A549 (cell line): ENCODE measurements around the gene BHLHE23. TPM values are rescaled to one million over a fixed set of nuclear protein-coding genes. Genes with fewer than 3 reads are reported as not detected.

Experiments used
- ATAC-seq, 2 experiments: fragments of 200-7000 bp in 1 of 2; fragments of >200 bp in 1 of 2; cut with Nextera tagmentation in 1 of 2; cut with Tn5 transposase in 1 of 2; 3 replicates each; pipeline versions ENCODE4 v1.8.0 to v1.9.1; 2018 to 2020; ENCODE audit warnings: mild to moderate bottlenecking in 1 of 2, moderate library complexity in 1 of 2
- CTCF ChIA-PET: fragments of 300-600 bp; sonication (Branson Sonifier 250); formaldehyde crosslinking; extraction: SDS; loops from one replicate; lab custom pipeline; 2021; ENCODE audit warnings: antibody characterized with exemption, inconsistent platforms; lab: Yijun Ruan, JAX
- POLR2A ChIA-PET: fragments of 350-600 bp; formaldehyde crosslinking; extraction: SDS; loops from one replicate; lab custom pipeline; 2021; ENCODE audit warnings: antibody characterized with exemption, inconsistent platforms; lab: Yijun Ruan, JAX
- DNase-seq, 2 experiments: peaks; one replicate each; pipeline versions ENCODE4 v3.0.0 to v3.0.0-alpha.2; 2011 to 2016; ENCODE audit warnings: low read depth in 1 of 2, low spot score in 1 of 2
- FAIRE-seq: peaks from 2 replicates; lab custom pipeline; 2011; peaks lifted over from hg19 to GRCh38; lab: Jason Lieb, UNC
- H3K27ac ChIP-seq, 2 experiments: fragments of >200 bp; sonication (Bioruptor Twin); formaldehyde crosslinking; 3 replicates each; pipeline ENCODE4 v1.5.1; 2016 to 2017
- H3K4me1 ChIP-seq: fragments of >200 bp; sonication (Bioruptor Twin); formaldehyde crosslinking; 3 replicates; pipeline ENCODE4 v1.6.1; 2016
- H3K4me2 ChIP-seq: fragments of >200 bp; sonication (Bioruptor Twin); formaldehyde crosslinking; 3 replicates; pipeline ENCODE4 v1.6.1; 2016
- H3K4me3 ChIP-seq: fragments of >200 bp; sonication (Bioruptor Twin); formaldehyde crosslinking; 3 replicates; pipeline ENCODE4 v1.5.1; 2016
- H3K9me3 ChIP-seq: fragments of >200 bp; sonication (Bioruptor Twin); formaldehyde crosslinking; 3 replicates; pipeline ENCODE4 v1.6.1; 2016
- BCL3 ChIP-seq: fragments of >200 bp; sonication (Bioruptor Twin); formaldehyde crosslinking; IDR thresholded peaks from 3 replicates; pipeline ENCODE4 v1.6.1; 2016
- CBX2 ChIP-seq: fragments of 200-600 bp; sonication (generic); IDR thresholded peaks from 2 replicates; pipeline ENCODE4 v1.6.1; 2016; ENCODE audit warnings: low read depth, mild to moderate bottlenecking, borderline replicate concordance
- CHD2 ChIP-seq: fragments of 150-350 bp; IDR thresholded peaks from 2 replicates; pipeline ENCODE4 v1.6.1; 2014; ENCODE audit warnings: low read length; ENCODE audit not compliant: partially characterized antibody
- CHD4 ChIP-seq: fragments of 200-600 bp; sonication (generic); IDR thresholded peaks from 2 replicates; pipeline ENCODE4 v1.6.1; 2016; ENCODE audit warnings: antibody characterized with exemption, mild to moderate bottlenecking, borderline replicate concordance
- EHF ChIP-seq: fragments of 250-450 bp; sonication (Bioruptor Pico); IDR thresholded peaks from 2 replicates; pipeline ENCODE4 v1.5.0; 2020; ENCODE audit warnings: mild to moderate bottlenecking
- EHMT2 ChIP-seq: fragments of 200-600 bp; sonication (generic); IDR thresholded peaks from 2 replicates; pipeline ENCODE4 v1.6.1; 2016; ENCODE audit warnings: antibody characterized with exemption, low read depth, mild to moderate bottlenecking, moderate library complexity
- ESRRA ChIP-seq: fragments of 150-350 bp; IDR thresholded peaks from 2 replicates; pipeline ENCODE4 v1.6.1; 2014; ENCODE audit warnings: mild to moderate bottlenecking, low read length, borderline replicate concordance
- HDAC2 ChIP-seq: fragments of 200-600 bp; sonication (generic); IDR thresholded peaks from 2 replicates; pipeline ENCODE4 v1.6.1; 2016
- HEYL ChIP-seq: fragments of 250-450 bp; sonication (Bioruptor Pico); IDR thresholded peaks from 2 replicates; pipeline ENCODE4 v1.8.0; 2021; ENCODE audit warnings: mild to moderate bottlenecking, moderate library complexity
- HMGXB4 ChIP-seq: fragments of 250-450 bp; sonication (Bioruptor Pico); IDR thresholded peaks from 2 replicates; pipeline ENCODE4 v1.5.0; 2021; ENCODE audit warnings: mild to moderate bottlenecking, moderate library complexity, borderline replicate concordance
- HOXA7 ChIP-seq: fragments of 250-450 bp; sonication (Bioruptor Pico); IDR thresholded peaks from 2 replicates; pipeline ENCODE4 v1.5.0; 2020; ENCODE audit warnings: mild to moderate bottlenecking, moderate library complexity
- MAZ ChIP-seq: fragments of 150-350 bp; IDR thresholded peaks from 2 replicates; pipeline ENCODE4 v1.6.1; 2014; ENCODE audit warnings: antibody characterized with exemption, low read depth, low read length, borderline replicate concordance
- NPAS2 ChIP-seq: fragments of 250-450 bp; sonication (Bioruptor Pico); IDR thresholded peaks from 2 replicates; pipeline ENCODE4 v1.8.0; 2022; ENCODE audit warnings: mild to moderate bottlenecking, moderate library complexity, borderline replicate concordance
- RARB ChIP-seq: fragments of 250-450 bp; sonication (Bioruptor Pico); IDR thresholded peaks from 2 replicates; pipeline ENCODE4 v1.8.0; 2021; ENCODE audit warnings: mild to moderate bottlenecking, moderate library complexity
- RFX5 ChIP-seq: fragments of 450-650 bp; IDR thresholded peaks from 2 replicates; pipeline ENCODE4 v1.7.1; 2014; ENCODE audit warnings: antibody characterized with exemption, mild to moderate bottlenecking, moderate library complexity
- ZFP36 ChIP-seq: fragments of 450-650 bp; IDR thresholded peaks from 2 replicates; pipeline ENCODE4 v1.6.1; 2014; ENCODE audit warnings: borderline replicate concordance; ENCODE audit not compliant: partially characterized antibody
- ZSCAN20 ChIP-seq: fragments of 250-450 bp; sonication (Bioruptor Pico); IDR thresholded peaks from 2 replicates; pipeline ENCODE4 v1.8.0; 2022; ENCODE audit warnings: mild to moderate bottlenecking, moderate library complexity
- WGBS: methylation state at CpG from one replicate; pipeline ENCODE4 v1.1.6; 2017; ENCODE audit errors: missing lambda C conversion rate; 5-methylcytosine and 5-hydroxymethylcytosine counted together
- polyA plus RNA-seq, 4 experiments: library from polyadenylated mRNA; depleted of rRNA in 3 of 4; stranded (reverse); fragments of >200 nt; fragmentation: RNase III in 1 of 4; extraction: RNeasy Plus Mini Kit Qiagen cat#74134 plus additional on column Dnase treatment in 1 of 4; gene quantifications; 2 replicates in 3 of 4; 3 replicates in 1 of 4; pipeline ENCODE4 v1.2.3, GENCODE V29; 2011 to 2017
- TF ChIP-seq, protein P1 (sequence below): fragments of 250-450 bp; sonication (Bioruptor Pico); IDR thresholded peaks from 2 replicates; pipeline ENCODE4 v1.5.0; 2020; ENCODE audit warnings: low read depth, mild to moderate bottlenecking, moderate library complexity
- TF ChIP-seq, protein P2 (sequence below): IDR thresholded peaks from 2 replicates; pipeline ENCODE4 v1.6.1; 2012

The BHLHE23 gene
- polyA plus RNA-seq, 2 of the 4 experiments (the other 2 are of a cell fraction), result not detected

DNA sequence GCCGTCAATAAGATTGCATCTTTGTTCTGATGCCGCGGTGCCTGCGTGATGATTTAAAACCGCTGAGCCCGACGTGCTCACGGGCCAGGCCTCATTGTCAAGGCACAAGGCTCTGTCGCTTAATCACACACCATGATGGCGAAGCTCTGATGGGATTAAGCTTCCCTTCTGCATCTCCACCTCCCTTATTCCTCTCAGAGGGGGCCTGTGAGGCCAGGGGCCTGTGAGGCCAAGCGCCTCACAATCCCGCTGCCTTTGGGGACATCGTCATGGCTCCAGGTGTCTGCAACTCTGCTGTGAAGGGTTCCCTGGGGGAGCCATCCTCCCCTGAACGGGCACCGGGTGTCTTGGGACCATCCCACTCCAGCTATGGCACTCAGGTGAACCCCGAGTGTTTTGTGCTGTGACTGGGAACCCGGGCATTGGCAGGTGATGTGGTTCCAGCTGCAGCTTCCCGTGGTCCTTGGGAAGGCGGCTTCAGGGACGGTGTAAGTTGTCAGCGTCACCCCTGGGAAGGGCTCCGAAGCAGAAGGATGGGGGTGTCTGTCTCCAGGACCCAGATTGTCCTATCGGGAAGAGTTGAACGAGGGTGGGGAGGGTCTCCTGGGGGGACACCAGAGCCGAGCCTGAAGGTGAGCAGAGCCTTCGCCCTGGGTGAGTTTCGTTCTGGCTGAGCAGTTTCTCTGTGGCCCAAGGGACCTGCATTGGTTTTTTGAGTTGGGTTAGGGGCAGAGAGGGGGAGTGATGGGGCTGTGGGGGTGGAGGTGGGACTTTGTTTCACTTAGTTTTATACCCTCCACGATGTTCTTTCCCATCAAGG, 18.0 kb upstream of the BHLHE23 start:
- TF ChIP-seq EHMT2 (no peak), RARB (no peak), ZSCAN20 (CRISPR knock-in tag) (no peak), HDAC2 (no peak), HEYL (CRISPR knock-in tag) (no peak), CBX2 (no peak), CHD4 (no peak), ESRRA (no peak), ZFP36 (no peak)
- TF ChIP-seq, protein P1, sequence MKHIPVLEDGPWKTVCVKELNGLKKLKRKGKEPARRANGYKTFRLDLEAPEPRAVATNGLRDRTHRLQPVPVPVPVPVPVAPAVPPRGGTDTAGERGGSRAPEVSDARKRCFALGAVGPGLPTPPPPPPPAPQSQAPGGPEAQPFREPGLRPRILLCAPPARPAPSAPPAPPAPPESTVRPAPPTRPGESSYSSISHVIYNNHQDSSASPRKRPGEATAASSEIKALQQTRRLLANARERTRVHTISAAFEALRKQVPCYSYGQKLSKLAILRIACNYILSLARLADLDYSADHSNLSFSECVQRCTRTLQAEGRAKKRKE (CRISPR knock-in tag), result no peak
- ATAC-seq, result no peak
- no peak for DNase-seq
- no peak overlapping the region for H3K27ac ChIP-seq
- FAIRE-seq, result no peak
- 50% methylated on average over 28 of the region's 28 CpGs for WGBS
- POLR2A ChIA-PET, result no interaction called here
- H3K9me3 ChIP-seq, result peaks cover 12% of the 10 kb centered on the region; the same call in 2 of the 3 replicates
- 0 out of 3 replicates have a peak, but pooled peaks cover 2% of the 10 kb centered on the region for H3K4me1 ChIP-seq
- no peak overlapping the region for H3K4me3 ChIP-seq
- CTCF ChIA-PET, result interaction anchor here (1.1 to 3.0 kb wide), 5 partner anchors 9 to 55 kb away, joined by 3 to 13 read pairs (median 3); no protein-coding TSS in a partner anchor
- no peak overlapping the region for H3K4me2 ChIP-seq

DNA sequence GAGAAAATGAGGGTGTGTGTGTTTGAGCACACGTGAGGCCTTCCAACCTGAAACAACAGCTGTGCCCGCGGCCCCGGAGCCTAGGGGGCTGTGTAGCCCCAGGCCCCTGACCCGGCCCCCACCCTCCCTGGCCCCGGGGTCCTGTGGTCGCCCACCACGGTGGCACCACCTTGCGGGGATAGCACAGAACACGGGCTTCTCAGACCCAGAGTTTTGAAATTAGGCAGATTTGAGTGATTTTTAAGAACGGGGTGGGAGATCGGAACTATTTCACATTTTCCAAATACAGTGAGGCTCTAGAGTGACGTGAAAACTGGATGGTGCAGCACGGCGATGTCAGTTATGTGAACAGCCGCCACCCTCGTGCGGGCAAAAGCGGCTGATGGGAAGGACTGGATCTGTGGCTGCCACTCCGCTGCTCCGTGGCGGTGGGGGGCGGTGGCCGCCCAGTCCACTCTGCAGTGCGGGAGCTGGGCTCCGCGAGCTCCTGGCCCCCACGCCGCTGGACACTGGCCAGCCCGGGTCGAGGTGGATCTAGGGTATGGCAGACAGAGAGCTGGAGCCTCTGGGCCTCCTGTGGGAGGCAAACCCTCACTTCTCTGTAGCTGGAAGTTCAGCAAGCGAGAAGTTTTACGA, 17.3 kb upstream of the BHLHE23 start:
- Histone ChIP-seq H3K4me3 (no peak overlapping the region), H3K4me1 (0 out of 3 replicates have a peak, but pooled peaks cover 2% of the 10 kb centered on the region), H3K9me3 (peaks cover 12% of the 10 kb centered on the region; the same call in 2 of the 3 replicates), H3K4me2 (no peak overlapping the region), H3K27ac (no peak overlapping the region)
- no peak for ATAC-seq
- FAIRE-seq, result no peak
- CTCF ChIA-PET, result interaction anchor here (1.1 to 3.0 kb wide), 3 partner anchors 10 to 51 kb away, joined by 3 to 13 read pairs (median 3); no protein-coding TSS in a partner anchor
- DNase-seq, result no peak
- WGBS, result 68% methylated on average over 23 of the region's 33 CpGs
- no peak for TF ChIP-seq CHD2
- TF ChIP-seq CHD4, result no peak
- TF ChIP-seq, protein P2, sequence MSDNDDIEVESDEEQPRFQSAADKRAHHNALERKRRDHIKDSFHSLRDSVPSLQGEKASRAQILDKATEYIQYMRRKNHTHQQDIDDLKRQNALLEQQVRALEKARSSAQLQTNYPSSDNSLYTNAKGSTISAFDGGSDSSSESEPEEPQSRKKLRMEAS, result no peak
- no peak for TF ChIP-seq HDAC2
- no peak for TF ChIP-seq HOXA7 (CRISPR knock-in tag)
- no peak for TF ChIP-seq HMGXB4 (CRISPR knock-in tag)
- no peak for TF ChIP-seq BCL3
- no peak for TF ChIP-seq NPAS2
- TF ChIP-seq ZFP36, result no peak
- no peak for TF ChIP-seq RFX5
- TF ChIP-seq EHF (CRISPR knock-in tag), result no peak
- no peak for TF ChIP-seq MAZ
- POLR2A ChIA-PET, result no interaction called here
